Measurements from ENCODE around the gene MACROD1. TPM values are rescaled to one million over a fixed set of nuclear protein-coding genes. Genes with fewer than 3 reads are reported as not detected.

The MACROD1 gene
- total and polyA plus RNA-seq, 2 of the 13 experiments (the other 11 are each of a cell fraction or from before 2014, with no cell fraction given) = 23.1 to 34.5 TPM

DNA sequence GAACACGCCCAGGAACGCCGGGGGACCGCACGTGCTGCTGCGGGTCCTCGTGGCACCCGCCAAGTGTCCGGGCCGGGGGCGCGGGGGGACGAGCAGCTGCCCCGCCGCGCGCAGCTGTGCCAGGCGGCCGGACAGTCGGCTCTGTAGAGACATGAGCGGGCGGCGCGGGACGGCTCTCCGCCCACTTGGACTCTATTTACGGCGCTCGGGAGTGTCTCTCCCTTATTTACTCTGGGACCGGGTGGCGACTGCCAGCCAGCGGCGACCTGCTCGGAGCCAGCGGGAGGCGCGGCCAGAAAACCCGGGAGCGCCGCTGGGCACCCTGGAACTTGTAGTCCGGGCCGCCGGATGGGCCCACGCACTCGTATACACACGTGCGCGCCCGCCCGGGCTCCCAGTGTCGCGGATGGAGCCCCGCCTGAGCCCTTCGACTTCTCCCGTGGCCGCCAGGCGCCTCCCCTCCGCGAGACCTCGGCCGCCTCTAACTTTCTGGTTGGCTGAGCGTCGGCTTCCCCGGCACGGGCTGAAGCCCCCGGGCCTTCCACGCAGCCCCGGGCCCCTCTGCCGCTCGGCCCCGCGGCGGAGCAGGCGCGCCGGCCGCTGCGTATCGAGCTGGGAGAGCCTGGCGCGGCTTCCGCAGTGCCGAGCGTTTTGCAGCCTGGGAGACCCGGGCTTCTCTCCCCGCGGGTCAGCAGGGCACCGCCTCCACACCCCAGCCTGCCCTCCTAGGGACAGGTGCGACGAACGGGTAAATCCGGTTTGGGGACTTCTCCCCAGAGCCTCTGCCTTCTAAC lies at the start of gene MACROD1 (continued):
- TF ChIP-seq, protein P1, sequence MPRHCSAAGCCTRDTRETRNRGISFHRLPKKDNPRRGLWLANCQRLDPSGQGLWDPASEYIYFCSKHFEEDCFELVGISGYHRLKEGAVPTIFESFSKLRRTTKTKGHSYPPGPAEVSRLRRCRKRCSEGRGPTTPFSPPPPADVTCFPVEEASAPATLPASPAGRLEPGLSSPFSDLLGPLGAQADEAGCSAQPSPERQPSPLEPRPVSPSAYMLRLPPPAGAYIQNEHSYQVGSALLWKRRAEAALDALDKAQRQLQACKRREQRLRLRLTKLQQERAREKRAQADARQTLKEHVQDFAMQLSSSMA (CRISPR knock-in tag; IDR thresholded peaks at IDR 0.05) = no peak
- TF ChIP-seq, protein P2, sequence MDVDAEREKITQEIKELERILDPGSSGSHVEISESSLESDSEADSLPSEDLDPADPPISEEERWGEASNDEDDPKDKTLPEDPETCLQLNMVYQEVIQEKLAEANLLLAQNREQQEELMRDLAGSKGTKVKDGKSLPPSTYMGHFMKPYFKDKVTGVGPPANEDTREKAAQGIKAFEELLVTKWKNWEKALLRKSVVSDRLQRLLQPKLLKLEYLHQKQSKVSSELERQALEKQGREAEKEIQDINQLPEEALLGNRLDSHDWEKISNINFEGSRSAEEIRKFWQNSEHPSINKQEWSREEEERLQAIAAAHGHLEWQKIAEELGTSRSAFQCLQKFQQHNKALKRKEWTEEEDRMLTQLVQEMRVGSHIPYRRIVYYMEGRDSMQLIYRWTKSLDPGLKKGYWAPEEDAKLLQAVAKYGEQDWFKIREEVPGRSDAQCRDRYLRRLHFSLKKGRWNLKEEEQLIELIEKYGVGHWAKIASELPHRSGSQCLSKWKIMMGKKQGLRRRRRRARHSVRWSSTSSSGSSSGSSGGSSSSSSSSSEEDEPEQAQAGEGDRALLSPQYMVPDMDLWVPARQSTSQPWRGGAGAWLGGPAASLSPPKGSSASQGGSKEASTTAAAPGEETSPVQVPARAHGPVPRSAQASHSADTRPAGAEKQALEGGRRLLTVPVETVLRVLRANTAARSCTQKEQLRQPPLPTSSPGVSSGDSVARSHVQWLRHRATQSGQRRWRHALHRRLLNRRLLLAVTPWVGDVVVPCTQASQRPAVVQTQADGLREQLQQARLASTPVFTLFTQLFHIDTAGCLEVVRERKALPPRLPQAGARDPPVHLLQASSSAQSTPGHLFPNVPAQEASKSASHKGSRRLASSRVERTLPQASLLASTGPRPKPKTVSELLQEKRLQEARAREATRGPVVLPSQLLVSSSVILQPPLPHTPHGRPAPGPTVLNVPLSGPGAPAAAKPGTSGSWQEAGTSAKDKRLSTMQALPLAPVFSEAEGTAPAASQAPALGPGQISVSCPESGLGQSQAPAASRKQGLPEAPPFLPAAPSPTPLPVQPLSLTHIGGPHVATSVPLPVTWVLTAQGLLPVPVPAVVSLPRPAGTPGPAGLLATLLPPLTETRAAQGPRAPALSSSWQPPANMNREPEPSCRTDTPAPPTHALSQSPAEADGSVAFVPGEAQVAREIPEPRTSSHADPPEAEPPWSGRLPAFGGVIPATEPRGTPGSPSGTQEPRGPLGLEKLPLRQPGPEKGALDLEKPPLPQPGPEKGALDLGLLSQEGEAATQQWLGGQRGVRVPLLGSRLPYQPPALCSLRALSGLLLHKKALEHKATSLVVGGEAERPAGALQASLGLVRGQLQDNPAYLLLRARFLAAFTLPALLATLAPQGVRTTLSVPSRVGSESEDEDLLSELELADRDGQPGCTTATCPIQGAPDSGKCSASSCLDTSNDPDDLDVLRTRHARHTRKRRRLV (CRISPR knock-in tag; IDR thresholded peaks at IDR 0.05) = no peak
- TF ChIP-seq SP2 (CRISPR knock-in tag; IDR thresholded peaks at IDR 0.05) (no peak), SRSF1 (optimal IDR thresholded peaks at IDR 0.05; ENCODE audit: low read depth, low read length) (no peak), MYNN (CRISPR knock-in tag; IDR thresholded peaks at IDR 0.05; ENCODE audit: low read depth) (0 out of 2 replicates have a peak, but pooled peaks have one; percentile 50), ZNF446 (CRISPR knock-in tag; IDR thresholded peaks at IDR 0.05) (peak; percentile 27; the same call in 1 of the 2 replicates), JUN (CRISPR knock-in tag; IDR thresholded peaks at IDR 0.05) (no peak), ZNF567 (CRISPR knock-in tag; IDR thresholded peaks at IDR 0.05; ENCODE audit: borderline replicate concordance) (no peak; the same call in 1 of the 2 replicates), MATR3 (CRISPR knock-in tag; IDR thresholded peaks at IDR 0.05) (no peak), PAX8 (CRISPR knock-in tag; IDR thresholded peaks at IDR 0.05; ENCODE audit: borderline replicate concordance) (no peak), PCBP2 (optimal IDR thresholded peaks at IDR 0.05; ENCODE audit: low read depth, low read length, poor library complexity, severe bottlenecking) (no peak), ZNF441 (CRISPR knock-in tag; IDR thresholded peaks at IDR 0.05; ENCODE audit: borderline replicate concordance) (no peak), KLF6 (CRISPR knock-in tag; IDR thresholded peaks at IDR 0.05) (peak; percentile 72; the same call in 1 of the 2 replicates), SCMH1 (CRISPR knock-in tag; IDR thresholded peaks at IDR 0.05; ENCODE audit: borderline replicate concordance) (no peak), RFXAP (CRISPR knock-in tag; IDR thresholded peaks at IDR 0.05; ENCODE audit: borderline replicate concordance) (no peak; the same call in none of the 2 replicates), NRL (CRISPR knock-in tag; IDR thresholded peaks at IDR 0.05; ENCODE audit: borderline replicate concordance) (no peak; the same call in 1 of the 2 replicates), ZC3H13 (CRISPR knock-in tag; IDR thresholded peaks at IDR 0.05) (no peak; the same call in 1 of the 2 replicates), ZNF225 (CRISPR knock-in tag; IDR thresholded peaks at IDR 0.05) (no peak), DPF2 (CRISPR knock-in tag; IDR thresholded peaks at IDR 0.05; ENCODE audit: borderline replicate concordance, low read depth) (no peak), CHCHD3 (CRISPR knock-in tag; IDR thresholded peaks at IDR 0.05) (0 out of 2 replicates have a peak, but pooled peaks have one; percentile 63), ETV5 (CRISPR knock-in tag; IDR thresholded peaks at IDR 0.05; ENCODE audit: borderline replicate concordance) (no peak; the same call in 1 of the 2 replicates), POGZ (CRISPR knock-in tag; IDR thresholded peaks at IDR 0.05) (no peak)
- TF ChIP-seq, protein P3, sequence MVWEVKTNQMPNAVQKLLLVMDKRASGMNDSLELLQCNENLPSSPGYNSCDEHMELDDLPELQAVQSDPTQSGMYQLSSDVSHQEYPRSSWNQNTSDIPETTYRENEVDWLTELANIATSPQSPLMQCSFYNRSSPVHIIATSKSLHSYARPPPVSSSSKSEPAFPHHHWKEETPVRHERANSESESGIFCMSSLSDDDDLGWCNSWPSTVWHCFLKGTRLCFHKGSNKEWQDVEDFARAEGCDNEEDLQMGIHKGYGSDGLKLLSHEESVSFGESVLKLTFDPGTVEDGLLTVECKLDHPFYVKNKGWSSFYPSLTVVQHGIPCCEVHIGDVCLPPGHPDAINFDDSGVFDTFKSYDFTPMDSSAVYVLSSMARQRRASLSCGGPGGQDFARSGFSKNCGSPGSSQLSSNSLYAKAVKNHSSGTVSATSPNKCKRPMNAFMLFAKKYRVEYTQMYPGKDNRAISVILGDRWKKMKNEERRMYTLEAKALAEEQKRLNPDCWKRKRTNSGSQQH (CRISPR knock-in tag; IDR thresholded peaks at IDR 0.05; ENCODE audit: low read depth) = 0 out of 2 replicates have a peak, but pooled peaks have one; percentile 26

Data from HepG2 (cell line).